NCI-H1105 treated with DMSO at 0.1 percent for 48 hours (cell line): Measurements from ENCODE around the gene KRT17.
A peak's percentile ranks its signal among the peaks of the same experiment; 100 is the strongest.
"Not testable (repeated sequence)": the region's sequence is repeated elsewhere in the genome, so short reads cannot be mapped to it uniquely, and the experiment has no call there.

Experiments
- DNase-seq: peaks from one replicate; lab custom pipeline; 2025; lab: John Stamatoyannopoulos, UW

KRT17 gene

GRCh38 chr17:41653892-41654677 lies 29.7 kb upstream of the KRT17 start:
- DNase-seq, result peak; percentile 37

GRCh38 chr17:41653421-41653820 lies 29.0 kb upstream of the KRT17 start:
- no peak for DNase-seq

DNA sequence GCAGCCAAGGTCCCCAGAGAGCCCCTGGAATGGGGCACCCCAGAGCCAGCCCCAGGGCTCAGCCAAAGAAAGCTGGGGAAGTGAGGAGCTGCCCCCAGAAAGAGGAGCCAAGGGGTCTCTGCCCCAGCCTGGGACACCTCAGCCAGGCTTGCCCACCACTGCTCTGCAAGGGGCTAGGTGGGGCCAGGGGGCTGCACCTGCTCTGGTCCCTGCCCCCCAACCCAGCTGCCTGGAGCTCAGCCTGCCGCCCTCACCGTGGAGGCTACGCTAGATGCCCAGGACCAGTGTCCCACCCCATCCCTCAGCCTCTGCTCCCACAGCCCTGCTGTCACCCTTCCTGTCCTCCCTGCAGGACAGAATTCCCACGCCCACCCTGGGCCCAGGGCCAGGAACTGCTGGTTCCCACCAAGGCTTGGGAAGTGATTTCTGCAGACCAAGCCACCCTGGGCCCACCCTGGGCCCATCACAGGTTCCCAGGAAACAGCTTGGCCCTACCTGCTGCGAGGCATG lies 28.1 kb upstream of the KRT17 start:
- no peak for DNase-seq

DNA sequence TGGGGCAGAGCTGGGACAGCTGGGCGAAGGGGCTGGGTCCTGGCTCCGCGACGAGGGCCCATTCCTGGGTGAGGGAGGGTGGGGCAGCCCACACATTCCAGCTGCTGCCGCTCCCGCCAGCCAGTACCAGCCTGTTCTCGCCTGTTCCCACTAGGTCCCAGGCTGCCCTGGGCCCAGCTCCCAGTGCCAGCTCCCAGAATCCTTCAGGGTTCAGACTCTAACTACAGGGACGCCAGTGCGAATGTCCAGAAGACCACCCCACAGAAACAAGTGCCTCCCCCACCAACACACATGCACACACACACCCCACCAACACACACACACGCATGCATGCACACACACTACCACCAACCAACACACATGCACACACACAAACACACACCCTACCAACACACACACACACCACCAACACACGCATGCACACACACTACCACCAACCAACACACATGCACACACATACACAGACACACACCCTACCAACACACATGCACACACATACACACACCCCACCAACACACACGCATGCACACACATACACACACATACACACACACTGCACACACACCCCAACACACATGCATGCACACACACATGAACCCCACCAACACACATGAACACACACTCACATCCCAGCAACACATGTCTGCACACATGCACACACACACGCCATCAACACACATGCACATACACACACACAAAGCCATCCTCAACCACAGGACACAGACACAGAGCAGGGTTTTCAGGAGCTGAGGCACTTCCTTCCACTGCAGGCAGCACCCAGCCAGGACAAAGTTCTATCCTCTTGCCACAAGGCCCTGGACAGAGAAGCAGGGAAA lies 27.5 kb upstream of the KRT17 start:
- DNase-seq, result no peak

- DNase-seq, result no peak
These were observed 26.6 kb upstream of the KRT17 start for GRCh38 chr17:41650794-41651624.

DNA sequence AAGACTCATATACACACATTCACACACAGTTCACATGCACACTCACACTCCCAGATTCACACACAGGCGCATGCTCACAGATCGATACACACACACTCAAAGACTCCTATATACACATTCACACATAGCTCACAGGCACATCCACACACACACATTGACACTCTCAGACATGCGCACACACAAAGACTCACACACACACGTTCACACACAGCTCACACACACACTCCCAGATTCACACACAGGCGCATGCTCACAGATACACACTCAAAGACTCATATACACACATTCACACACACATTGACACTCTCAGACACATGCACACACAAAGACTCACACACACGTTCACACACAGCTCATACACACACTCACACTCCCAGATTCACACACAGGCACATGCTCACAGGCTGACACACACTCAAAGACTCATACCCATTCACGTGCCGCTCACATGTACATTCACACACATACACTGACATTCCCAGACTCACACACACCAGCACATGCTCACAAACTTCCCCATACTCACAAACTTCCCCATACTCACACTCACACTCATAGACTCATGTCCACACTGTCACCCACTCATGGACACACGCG lies 25.6 kb upstream of the KRT17 start:
- no peak for DNase-seq

- DNase-seq, result peak; percentile 58
These were observed 24.2 kb upstream of the KRT17 start for GRCh38 chr17:41648411-41649195.

DNA sequence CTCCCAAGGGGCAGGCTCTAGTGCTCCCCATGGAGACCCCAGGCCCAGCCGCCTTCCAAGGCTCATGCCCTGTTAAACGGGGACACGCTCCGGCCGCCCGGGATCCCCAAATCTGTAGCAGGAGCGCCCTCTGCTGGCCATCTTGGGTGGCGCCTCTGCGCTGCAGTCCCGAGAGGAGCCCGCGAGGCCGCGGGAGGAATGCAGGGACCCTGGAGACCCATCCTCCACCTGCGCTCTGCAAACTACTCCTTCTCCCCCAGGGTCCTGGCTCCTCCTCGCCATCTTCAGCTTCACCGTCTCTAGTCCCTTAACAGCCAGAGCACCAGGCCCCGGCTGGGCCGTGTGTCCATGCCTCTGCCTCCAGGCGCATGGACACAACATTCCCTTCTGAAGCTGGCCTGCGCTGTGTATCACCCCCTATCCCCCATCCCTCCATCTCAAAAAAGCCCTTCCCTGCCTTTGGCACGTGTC lies 23.6 kb upstream of the KRT17 start:
- peak; percentile 74 for DNase-seq

DNA sequence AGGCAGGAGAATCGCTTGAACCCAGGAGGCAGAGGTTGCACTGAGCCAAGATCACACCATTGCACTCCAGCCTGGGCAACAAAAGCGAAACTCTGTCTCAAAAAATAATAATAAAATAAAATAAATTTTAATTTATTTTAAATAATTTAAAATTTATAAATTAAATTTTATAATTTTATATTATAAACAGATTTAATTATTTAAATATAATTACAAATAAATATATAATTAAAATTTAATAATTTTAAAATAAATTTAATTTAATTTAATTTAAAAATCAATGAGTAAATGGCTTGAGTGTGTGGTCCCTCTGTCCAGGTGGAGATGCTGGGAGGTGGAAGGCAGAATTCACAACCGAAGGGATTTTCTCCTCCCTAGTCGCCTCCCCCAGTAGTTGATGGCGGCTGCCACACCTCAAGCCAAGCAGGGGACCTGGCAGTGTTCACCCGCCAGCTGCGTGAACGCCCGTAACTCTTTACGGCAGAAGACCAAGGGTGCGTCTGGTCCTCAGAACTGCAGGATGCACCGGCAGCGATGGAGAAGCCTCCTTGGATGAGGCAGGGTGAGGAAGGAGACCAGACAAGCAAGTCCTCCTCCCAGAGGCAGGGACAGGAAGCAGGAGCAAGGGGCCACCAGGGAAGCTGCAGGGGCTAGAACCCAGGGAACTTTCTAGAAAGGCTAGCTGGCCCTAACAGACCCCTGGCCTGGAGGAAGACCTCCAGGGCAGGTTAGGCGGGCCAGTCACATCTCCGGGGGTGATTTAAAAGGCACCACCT lies 22.9 kb upstream of the KRT17 start:
- no peak for DNase-seq

- no peak for DNase-seq
These were observed 18.1 kb upstream of the KRT17 start for GRCh38 chr17:41642252-41643156.

DNA sequence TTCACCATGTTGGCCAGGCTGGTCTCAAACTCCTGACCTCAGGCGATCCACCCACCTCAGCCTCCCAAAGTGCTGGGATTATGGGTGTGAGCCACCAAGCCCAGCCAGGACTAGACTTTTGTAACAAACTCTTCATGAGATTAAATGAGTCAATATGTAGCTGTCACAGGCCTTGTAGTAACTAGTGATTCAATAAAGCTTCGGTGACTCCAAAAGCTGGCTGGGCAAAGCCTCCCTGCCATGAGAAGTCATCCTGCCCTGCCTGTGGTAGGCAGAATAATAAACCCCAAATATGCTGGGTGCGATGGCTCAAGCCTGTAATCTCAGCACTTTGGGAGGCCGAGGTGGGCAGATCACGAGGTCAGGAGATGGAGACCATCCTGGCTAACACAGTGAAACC lies 16.2 kb upstream of the KRT17 start:
- DNase-seq, result not testable (repeated sequence)

- DNase-seq, result no peak
These were observed 15.4 kb upstream of the KRT17 start for GRCh38 chr17:41639492-41640473.

DNA sequence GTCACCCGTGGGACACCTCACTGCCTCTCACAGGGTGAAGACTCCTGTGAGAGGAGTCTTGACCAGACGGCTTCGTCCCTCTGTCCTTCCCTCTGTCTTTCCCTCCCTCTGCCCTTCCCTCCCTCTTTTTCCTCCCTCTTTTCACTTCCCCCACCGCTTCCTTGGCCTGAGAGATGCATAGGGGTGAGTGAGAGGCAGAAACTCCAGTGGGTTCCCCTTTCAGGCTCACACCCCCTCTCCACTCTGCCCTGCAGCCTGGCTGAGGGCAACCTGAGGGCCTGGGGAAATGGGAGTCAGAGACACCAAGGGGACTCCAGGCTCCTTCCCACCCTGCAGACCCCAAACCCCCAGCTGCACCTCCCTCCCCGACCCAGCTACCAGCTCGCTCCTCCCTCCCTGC lies 14.6 kb upstream of the KRT17 start:
- DNase-seq, result no peak

GRCh38 chr17:41638194-41638593 lies 13.8 kb upstream of the KRT17 start:
- no peak for DNase-seq

DNA sequence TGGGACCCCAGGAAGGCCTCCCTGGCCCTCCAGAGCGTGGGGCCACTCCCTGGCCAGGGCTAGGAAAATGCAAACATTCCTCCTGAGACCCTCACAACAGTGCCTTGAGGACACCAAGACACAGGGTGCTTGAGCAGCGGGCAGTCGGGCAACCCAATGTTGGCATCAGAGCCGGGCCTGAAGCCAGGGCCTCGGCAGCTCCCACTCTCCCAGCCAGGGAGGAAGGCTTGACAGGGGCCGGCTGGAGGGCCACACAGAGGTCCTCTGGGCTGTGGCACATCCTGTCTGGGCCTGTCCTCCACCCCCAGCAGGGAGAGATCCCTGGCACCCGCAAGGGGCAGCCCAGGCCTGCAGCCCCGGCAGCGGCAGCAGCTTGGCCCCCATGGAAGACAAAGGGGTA lies 12.3 kb upstream of the KRT17 start:
- no peak for DNase-seq

- no peak for DNase-seq
These were observed 11.0 kb upstream of the KRT17 start for GRCh38 chr17:41635121-41636097.

GRCh38 chr17:41634639-41635038 lies 10.3 kb upstream of the KRT17 start:
- no peak for DNase-seq
